Thymus (tissue), 11 donors: ENCODE results near the gene ADAMTS16. TPM values are rescaled to one million over a fixed set of nuclear protein-coding genes. Genes with fewer than 3 reads are reported as not detected.

Experiments used
- DNase-seq, 9 donors: peaks; one replicate each; pipeline ENCODE4 v3.0.0-alpha.2; 2013; ENCODE audit warnings: low spot score in 9 of 9, low read depth in 6 of 9, missing footprints in 1 of 9
- H3K27ac ChIP-seq, 2 donors: one replicate each; pipeline ENCODE4 v1.5.1; 2013; ENCODE audit warnings: control low read depth in 1 of 2, low read depth in 1 of 2, low read length in 1 of 2, mild to moderate bottlenecking in 1 of 2, moderate library complexity in 1 of 2
- H3K27me3 ChIP-seq, 2 donors: one replicate each; pipeline ENCODE4 v1.5.1; 2013; ENCODE audit warnings: low read length in 1 of 2; ENCODE audit not compliant: control insufficient read depth in 2 of 2, insufficient read depth in 1 of 2
- H3K36me3 ChIP-seq, 2 donors: one replicate each; pipeline ENCODE4 v1.5.1; 2013; ENCODE audit warnings: low read length in 1 of 2, mild to moderate bottlenecking in 1 of 2, moderate library complexity in 1 of 2; ENCODE audit not compliant: control insufficient read depth in 2 of 2, insufficient read depth in 2 of 2
- H3K4me1 ChIP-seq, 2 donors: one replicate each; pipeline ENCODE4 v1.5.1; 2013; ENCODE audit warnings: low read length in 2 of 2; ENCODE audit not compliant: control insufficient read depth in 2 of 2, insufficient read depth in 2 of 2
- H3K4me3 ChIP-seq, 2 donors: one replicate each; pipeline ENCODE4 v1.5.1; 2013; ENCODE audit warnings: low read length in 2 of 2, control low read depth in 1 of 2, mild to moderate bottlenecking in 1 of 2
- H3K9me3 ChIP-seq, 2 donors: one replicate each; pipeline ENCODE4 v1.5.1; 2013; ENCODE audit warnings: low read length in 1 of 2, mild to moderate bottlenecking in 1 of 2; ENCODE audit not compliant: control insufficient read depth in 2 of 2, insufficient read depth in 1 of 2
- WGBS: extraction: QIAGEN DNeasy Blood & Tissue Kit; methylation state at CpG from one replicate; pipeline ENCODE4 v1.1.7; 2013; 5-methylcytosine and 5-hydroxymethylcytosine counted together
- polyA plus RNA-seq: library from polyadenylated mRNA; stranded (reverse); fragments of 200-250 nt; gene quantifications from one replicate; pipeline ENCODE4 v1.2.3, GENCODE V29; 2013
- total RNA-seq: library from RNA; stranded (reverse); fragments of 120-200 nt; gene quantifications from one replicate; pipeline ENCODE4 v1.2.4, GENCODE V29; 2013
- donor health status: healthy.

ADAMTS16 gene
- total and polyA plus RNA-seq, 2 donors = 0.05 to 0.14 TPM

DNA sequence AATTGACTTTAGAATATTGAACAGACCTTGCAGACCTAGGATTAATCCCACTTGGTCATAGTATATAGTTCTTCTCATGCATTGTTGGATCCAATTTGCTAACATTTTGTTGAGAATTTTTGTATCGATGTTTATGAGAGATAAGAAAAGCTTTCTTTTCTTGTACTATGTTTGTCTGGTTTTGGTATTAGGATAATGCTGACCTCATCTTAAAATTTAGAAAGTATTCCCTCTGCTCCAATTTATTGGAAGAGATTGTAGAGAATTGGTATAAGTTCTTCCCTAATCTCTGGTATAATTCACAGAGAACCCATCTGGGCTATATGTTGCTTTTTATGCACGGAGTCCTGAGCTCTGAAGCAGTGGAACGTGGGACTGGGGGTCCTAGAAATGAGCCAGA, 67.7 kb downstream of the ADAMTS16 start:
- no peak for DNase-seq
- no peaks in the 10 kb centered on the region for H3K9me3 ChIP-seq
- H3K27me3 ChIP-seq = no peaks in the 10 kb centered on the region
- no peaks in the 10 kb centered on the region for H3K4me1 ChIP-seq
- H3K27ac ChIP-seq = no peak overlapping the region
- no peaks in the 10 kb centered on the region for H3K36me3 ChIP-seq
- 83% methylated on average over 3 of the region's 3 CpGs for WGBS
- H3K4me3 ChIP-seq = no peak overlapping the region

DNA sequence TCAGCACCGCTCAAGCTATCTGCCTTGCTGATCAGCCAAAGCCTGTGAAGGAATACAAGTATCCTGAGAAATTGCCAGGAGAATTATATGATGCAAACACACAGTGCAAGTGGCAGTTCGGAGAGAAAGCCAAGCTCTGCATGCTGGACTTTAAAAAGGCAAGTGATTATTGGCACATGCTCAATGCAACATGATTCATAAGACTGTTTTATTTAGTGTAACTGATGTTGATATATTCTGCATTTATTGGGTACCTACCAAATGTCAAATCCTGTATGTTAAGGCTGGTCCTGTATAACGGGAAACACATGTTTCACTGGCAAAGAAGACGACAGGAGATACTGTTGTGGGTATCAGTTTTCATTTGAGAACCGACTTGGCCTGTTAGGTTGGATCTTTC, 69.0 kb downstream of the ADAMTS16 start:
- Histone ChIP-seq H3K27me3 (no peaks in the 10 kb centered on the region), H3K4me3 (no peak overlapping the region), H3K27ac (no peak overlapping the region), H3K9me3 (no peaks in the 10 kb centered on the region), H3K36me3 (no peaks in the 10 kb centered on the region), H3K4me1 (no peaks in the 10 kb centered on the region)
- 83% methylated on average over 5 of the region's 5 CpGs for WGBS
- no peak for DNase-seq

DNA sequence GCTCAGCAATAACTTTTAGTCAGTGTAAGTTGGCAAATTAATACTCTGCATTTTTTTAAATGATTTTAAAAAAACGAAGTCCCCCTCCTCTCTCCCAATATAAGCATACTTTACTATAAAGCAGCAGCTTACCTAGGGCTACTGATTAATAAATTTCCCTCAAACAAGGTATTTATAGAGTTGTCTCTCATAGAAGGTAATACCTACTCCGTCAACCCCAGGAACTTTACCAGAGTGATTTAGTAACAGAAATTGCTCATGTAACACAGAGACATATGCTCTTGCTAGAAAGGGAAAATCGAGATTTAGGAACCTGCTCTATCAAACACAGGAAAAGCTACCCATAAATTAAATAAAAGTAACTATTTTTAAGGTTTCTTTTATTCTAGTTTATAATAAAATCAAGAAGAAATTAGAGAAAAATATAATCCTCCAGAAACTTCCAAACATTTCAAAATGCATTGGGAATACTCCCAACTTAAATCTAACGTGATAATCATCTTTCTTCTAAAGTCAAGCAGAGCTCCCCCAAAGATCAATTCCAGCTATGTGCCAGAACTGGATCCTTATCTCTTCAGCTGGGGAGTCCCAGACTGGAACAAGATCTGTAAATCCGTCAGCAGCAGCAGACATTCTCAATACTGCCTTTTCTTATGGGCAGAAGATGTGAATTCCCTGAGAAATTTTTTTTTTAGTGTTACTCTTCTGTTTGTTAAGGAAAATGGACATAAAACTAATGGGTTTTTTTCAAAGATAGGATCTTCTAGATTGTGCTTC, 69.6 kb downstream of the ADAMTS16 start:
- Histone ChIP-seq H3K9me3 (no peaks in the 10 kb centered on the region), H3K4me1 (no peaks in the 10 kb centered on the region), H3K36me3 (no peaks in the 10 kb centered on the region), H3K27me3 (no peaks in the 10 kb centered on the region), H3K4me3 (no peak overlapping the region), H3K27ac (no peak overlapping the region)
- 71% methylated on average over 5 of the region's 5 CpGs for WGBS
- no peak for DNase-seq

DNA sequence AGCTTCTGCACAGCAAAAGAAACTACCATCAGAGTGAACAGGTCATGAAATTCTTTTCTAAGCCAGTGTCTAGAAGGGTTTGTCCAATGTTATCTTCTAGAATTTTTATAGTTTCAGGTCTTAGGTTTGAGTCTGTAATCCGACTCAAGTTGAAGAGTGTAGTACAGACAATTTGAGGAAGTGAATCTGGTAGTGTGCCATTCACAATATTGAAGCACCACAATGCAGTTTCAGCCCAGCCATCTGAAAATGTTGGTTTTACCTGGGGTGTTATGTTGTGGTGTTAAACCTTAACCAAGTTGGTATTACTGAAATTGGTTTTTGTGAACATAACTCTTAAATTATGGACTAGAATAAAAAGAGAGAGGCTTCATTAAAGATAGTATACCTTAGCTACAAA, 77.2 kb downstream of the ADAMTS16 start:
- DNase-seq = no peak
- Histone ChIP-seq H3K4me3 (no peak overlapping the region), H3K36me3 (no peaks in the 10 kb centered on the region), H3K27me3 (no peaks in the 10 kb centered on the region), H3K9me3 (no peaks in the 10 kb centered on the region), H3K27ac (no peak overlapping the region), H3K4me1 (no peaks in the 10 kb centered on the region)
- WGBS = 75% methylated on average over 1 of the region's 1 CpG

DNA sequence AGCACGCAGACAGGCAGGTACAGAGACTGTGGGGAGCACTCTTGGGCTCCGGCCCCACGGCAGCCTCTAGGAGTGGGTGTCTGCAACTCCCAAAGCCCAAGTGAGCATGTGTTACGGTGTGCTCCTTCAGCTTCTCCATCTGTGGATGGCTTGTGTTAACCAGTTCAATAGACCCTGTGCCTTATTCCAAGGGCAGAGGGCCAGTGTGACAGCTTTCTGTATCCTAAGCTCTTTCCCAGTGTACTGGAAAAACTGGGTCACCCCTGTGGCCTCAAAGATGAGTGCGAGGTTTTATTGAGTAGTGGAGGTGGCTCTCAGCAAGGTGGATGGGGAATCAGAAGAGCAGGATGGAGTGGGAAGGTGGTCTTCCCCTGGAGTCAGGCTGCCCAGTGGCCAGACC, 78.3 kb downstream of the ADAMTS16 start:
- Histone ChIP-seq H3K9me3 (no peaks in the 10 kb centered on the region), H3K4me1 (no peaks in the 10 kb centered on the region), H3K4me3 (no peak overlapping the region), H3K36me3 (no peaks in the 10 kb centered on the region), H3K27ac (no peak overlapping the region), H3K27me3 (no peaks in the 10 kb centered on the region)
- WGBS = 90% methylated on average over 5 of the region's 5 CpGs
- no peak for DNase-seq

DNA sequence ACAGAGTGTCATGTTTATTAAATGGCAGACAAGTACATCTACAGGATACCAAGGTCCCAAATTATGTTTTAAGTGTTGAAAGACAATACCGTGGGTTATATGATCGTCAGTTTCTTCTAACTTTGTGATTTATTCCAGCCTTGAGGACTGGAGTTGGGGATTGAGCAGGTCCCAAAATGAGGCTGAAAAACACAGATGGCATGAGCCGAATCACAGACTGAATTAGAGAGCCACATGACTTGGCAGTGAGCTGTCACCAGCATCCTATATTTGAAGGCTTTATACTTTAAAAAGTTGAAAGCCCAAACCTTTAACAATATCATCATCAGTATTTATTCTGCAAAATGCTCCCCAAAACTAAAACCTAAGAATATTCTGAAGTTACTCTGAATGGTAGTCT, 79.4 kb downstream of the ADAMTS16 start:
- H3K36me3 ChIP-seq = no peaks in the 10 kb centered on the region
- DNase-seq = no peak
- H3K4me3 ChIP-seq = no peak overlapping the region
- no peaks in the 10 kb centered on the region for H3K4me1 ChIP-seq
- H3K9me3 ChIP-seq = no peaks in the 10 kb centered on the region
- H3K27me3 ChIP-seq = no peaks in the 10 kb centered on the region
- 95% methylated on average over 3 of the region's 3 CpGs for WGBS
- no peak overlapping the region for H3K27ac ChIP-seq

DNA sequence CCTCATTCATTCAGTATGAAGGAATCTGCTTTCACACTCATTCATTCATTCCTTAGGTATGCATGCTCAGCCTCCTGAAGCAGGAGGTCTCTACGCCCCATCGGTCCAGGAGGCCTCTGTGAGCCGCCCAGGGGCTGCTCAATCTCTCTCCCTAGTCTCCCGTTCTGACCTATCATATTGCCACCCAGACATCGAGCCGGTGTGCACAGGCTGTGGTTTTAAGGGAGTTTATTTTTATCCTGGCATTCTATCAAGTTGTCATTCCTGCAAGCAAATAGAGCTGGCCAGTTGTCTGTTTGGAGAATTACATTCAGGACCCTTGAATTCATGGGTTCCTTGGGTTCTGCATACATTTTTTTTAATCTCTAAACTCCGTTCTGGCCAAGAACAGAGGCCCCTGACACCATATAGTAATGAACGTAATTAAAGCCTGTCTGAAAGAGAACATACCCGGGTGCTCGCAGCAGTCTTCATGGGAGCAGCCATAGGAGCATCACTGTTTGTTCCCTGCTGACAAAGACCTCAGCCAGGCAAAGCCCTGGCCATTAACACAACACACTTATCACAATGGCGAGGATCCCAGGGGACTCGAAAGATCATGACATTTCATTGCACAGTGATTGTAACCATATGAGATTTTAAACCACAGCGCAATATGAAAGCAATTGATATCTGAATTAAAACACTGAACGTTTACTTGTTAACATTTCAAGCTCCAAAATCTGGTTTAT, 80.9 kb downstream of the ADAMTS16 start:
- WGBS = 89% methylated on average over 14 of the region's 14 CpGs
- DNase-seq = no peak
- Histone ChIP-seq H3K36me3 (no peaks in the 10 kb centered on the region), H3K4me3 (no peak overlapping the region), H3K9me3 (no peaks in the 10 kb centered on the region), H3K4me1 (no peaks in the 10 kb centered on the region), H3K27me3 (no peaks in the 10 kb centered on the region), H3K27ac (no peak overlapping the region)

DNA sequence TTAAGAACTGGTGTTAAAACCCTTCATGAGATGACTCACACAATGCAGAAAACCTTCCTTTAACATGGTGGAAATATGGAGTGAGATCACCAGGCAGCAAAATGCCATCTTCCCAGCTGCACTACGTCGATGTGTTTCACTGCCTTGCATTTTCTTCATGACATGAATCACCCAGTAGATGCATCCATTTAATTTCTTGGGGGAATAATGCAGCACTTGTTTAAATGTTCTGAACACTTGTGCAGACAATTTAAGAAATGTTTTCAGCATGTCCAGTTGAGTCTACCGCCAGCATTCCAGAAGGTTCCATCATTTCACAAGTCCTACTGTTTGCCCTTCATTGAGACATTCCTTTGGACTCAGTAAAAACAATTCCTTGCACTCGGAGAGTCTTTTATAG, 81.6 kb downstream of the ADAMTS16 start:
- H3K27me3 ChIP-seq = no peaks in the 10 kb centered on the region
- no peak overlapping the region for H3K27ac ChIP-seq
- no peak overlapping the region for H3K4me3 ChIP-seq
- H3K9me3 ChIP-seq = no peaks in the 10 kb centered on the region
- DNase-seq = no peak
- no peaks in the 10 kb centered on the region for H3K4me1 ChIP-seq
- H3K36me3 ChIP-seq = no peaks in the 10 kb centered on the region
- 86% methylated on average over 4 of the region's 4 CpGs for WGBS

DNA sequence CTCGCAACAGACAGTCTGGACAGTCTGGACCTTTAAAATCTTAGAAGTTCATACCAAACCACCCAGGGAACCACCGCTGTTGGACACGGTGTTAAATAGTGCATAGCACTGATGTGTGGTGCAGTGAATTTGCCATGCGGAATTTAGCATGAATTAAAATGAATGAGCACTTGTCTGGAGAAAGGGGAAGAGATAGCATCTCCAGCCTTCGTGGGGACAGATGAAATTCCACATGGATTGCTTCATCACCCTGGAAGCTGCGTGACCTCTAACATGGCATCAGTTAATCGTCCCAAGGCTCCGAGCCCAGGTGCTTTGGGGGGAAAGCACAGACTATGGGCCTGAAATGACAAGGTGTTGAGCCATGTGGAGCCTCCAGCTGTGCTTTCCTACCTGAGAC, 91.4 kb downstream of the ADAMTS16 start:
- Histone ChIP-seq H3K4me3 (no peak overlapping the region), H3K27ac (no peak overlapping the region), H3K4me1 (no peaks in the 10 kb centered on the region), H3K27me3 (no peaks in the 10 kb centered on the region), H3K36me3 (no peaks in the 10 kb centered on the region), H3K9me3 (no peaks in the 10 kb centered on the region)
- DNase-seq = no peak
- 88% methylated on average over 8 of the region's 8 CpGs for whole genome bisulfite sequencing
